Activated effector memory CD4-positive, alpha-beta T cell treated with Interleukin-2 at 50 U/mL for 16 hours (primary cell): ENCODE data around the gene TMEM263.

Experiments
- DNase-seq: peaks from one replicate; pipeline ENCODE4 v3.0.0-alpha.2; 2020

TMEM263 gene

DNA sequence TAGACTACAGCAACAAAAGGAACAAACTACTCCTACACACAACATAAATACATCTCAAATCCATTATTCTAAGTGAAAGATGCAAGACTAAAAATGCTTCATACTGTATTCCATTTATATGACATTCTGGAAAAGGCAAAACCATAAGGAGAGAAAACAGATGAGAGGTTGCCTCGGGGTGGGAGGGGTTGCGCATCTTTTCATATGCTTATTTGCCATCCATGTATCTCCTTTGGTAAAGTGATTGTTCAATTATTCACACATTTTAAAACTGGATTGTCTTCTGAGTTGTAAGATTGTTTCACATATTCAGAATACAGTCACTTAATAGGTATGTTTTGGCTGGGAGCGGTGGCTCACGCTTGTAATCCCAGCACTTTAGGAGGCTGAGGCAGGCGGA is 5.1 kb upstream of the TMEM263 start:
- DNase-seq: no peak

GRCh38 chr12:106953352-106954250 is 2.1 kb upstream of the TMEM263 start:
- no peak for DNase-seq

DNA sequence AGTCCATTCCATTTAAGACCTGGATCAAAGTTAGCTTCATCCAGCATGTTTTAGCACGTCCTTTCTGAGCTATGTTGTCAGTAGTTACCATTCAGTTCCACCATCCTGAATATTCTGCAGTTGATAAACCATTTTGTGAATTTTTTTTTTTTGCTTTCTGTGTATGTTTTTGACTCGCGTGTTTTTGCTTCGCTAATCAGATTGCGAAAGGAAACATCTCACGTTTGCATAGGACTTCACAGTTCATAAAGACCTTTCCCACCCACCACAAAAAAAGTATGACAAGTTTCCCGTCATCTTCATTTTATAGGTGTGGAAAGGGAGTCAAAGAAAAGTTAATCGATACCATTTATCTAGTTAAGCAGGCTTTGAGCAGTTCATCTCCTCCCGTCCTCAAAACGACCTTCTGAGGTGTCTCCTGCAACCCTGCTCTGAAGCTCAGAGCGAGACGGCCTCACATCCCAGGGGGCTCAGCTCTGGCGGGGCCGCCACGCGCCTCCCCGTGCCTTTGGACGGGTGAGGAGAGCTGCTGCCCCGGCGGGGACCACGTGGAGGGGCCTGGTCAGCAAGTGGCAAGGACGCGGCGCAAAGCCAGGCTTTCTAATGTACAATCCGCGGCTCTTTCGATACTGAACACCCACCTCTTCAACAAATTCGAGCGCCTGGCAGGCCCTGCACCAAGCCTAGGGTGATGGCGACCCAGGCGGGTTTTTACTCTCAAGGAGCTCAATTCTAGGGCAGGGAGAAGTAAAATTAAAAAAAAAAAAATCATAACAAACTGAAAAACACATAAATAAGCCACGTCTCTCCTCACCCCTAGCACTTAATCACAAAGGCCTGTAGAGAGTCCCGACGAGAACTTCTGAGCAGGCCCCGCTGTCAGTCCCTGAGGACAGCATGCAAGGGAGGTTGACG is 988 bp upstream of the TMEM263 start:
- DNase-seq: peak; percentile 9

GRCh38 chr12:106956048-106956578 is 406 bp downstream of the TMEM263 start:
- DNase-seq: peak; percentile 38

- DNase-seq: no peak
These were observed 1.9 kb downstream of the TMEM263 start for GRCh38 chr12:106957583-106957982.

- no peak for DNase-seq
These were observed 4.7 kb downstream of the TMEM263 start for GRCh38 chr12:106960443-106960842.

- DNase-seq: no peak
These were observed 6.6 kb downstream of the TMEM263 start for GRCh38 chr12:106962286-106962685.

GRCh38 chr12:106964526-106964925 is 8.8 kb downstream of the TMEM263 start:
- DNase-seq: no peak

DNA sequence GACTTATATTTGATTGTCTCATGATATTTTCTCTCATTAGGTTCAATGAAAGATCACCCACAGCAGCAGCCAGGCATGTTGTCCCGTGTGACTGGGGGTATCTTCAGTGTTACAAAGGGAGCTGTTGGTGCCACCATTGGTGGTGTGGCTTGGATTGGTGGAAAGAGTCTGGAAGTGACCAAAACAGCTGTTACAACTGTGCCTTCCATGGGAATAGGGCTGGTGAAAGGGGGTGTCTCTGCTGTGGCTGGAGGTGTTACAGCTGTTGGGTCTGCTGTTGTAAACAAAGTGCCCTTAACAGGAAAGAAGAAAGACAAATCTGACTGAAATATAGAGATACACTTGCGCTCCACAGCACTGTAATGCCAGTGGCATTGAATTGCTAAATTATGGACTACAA is 15.4 kb downstream of the TMEM263 start:
- no peak for DNase-seq

DNA sequence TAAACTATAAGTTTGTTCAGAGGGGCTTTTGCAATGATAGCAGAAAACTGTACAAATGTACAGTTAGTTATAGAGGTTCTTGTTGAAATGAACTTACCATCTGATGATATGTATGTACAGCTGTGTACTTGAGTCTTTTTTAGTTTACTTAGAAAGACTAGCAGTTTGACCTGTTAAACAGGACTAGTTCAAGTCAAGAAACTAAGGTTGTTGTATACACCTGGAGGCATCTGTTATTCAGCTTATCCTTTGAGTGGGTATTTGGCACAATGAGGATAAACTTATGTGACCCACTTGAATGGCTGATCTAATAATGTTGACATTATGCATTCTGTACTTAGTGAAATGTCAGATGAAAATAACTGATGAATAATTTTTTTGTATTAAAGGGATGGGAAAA is 17.8 kb downstream of the TMEM263 start:
- no peak for DNase-seq

DNA sequence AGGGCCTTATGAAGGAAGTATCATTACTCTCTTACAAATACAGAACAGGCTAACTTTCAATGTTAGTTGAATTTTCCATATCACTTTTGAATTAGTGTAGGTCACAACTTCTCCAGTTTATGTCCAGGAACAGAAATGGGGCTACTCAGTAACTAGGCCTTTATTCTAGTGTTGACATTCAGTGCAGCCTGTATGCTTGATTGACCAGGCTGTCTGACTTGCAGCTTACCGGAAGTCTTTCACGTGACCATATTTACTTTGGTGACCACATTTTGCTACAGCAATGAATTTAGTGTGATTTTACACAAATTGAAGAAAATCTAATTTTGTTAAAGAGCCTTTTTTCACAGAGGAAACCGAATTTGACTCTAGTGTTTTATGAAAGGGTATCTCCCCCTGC is 18.8 kb downstream of the TMEM263 start:
- DNase-seq: no peak

GRCh38 chr12:106975098-106975497 is 19.4 kb downstream of the TMEM263 start:
- DNase-seq: no peak

DNA sequence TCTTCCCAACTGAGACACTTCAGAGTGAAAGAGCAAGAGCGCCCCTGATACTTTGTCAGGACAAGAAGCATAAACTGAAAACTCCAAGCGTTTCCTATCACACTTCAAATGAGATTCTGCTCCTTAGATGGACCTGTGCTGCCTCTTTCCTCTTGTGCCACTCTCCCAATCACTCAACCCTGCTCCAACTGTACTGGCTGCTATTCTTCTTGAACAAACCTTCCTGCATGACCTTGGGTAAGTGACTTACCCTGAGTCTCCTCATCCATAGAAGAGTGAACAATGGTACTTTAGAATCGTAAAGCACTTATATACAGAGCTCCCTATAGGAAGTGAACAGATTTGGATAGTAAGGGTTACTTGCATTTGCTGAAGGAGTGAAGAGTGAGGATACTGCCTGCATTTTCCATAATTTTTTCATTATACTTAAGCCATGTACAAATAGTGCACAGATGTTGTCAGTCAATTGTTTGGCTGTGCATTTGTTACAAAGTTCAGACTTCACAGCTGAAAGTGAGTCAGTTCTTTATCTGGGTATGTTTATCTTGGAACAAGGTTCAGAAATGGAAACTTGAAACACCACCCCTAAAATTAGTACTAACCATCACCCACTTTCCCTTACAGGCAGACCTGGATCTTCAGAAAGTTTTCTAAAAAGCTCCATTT is 20.4 kb downstream of the TMEM263 start:
- DNase-seq: no peak

DNA sequence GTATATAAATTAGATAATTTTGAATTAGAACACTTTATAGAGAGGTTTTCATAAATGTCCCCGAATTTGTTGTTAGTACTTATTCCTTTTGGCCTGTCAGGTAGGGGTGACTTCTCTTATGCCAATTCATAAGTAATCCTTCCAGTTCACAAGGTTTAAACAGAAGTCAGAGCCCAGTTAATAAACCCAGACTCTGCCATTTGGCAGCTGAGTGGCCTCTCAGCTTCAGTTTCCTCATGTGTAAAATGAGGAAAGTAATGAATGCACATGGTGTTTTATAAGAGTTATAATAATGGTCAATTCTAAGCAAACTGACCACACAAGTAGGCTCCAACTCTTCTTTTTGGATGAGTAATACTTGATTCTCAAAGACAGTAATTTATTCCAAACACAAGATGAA is 21.0 kb downstream of the TMEM263 start:
- DNase-seq: no peak

DNA sequence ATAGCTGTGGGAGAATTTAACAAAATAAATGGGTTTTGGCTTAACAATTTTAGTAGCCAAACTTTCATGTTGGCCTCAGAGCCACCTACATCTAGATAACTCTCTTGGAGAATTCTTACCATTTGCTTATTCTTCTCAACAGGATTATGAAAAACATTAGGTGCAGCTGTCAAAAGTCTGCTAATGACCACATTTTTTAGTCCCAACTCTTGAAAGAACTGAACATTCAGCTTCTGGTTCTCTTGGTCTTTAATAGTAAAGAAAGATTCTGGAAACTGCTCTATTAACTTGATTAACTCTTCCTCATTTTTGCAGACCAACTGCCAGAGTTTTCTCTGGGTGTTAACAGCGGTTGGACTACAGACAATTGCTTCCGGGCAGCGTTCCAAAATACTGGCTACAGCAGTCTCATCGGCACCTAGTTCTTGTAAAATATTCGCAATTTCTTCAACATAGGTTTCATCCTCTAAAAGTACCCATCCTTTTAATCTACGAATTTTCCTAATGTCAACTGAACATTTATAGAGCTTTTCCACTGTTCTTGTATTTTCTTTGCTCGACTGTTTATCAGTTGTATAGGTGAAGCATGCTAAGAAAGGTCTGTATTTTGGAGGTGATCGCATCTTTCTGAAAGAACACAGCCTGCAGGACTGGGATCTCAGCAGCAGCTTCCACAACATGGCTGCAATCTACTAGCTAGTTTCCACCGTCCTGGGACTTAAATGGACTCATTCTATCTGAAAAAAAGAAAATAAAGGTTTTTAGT is 22.5 kb downstream of the TMEM263 start:
- no peak for DNase-seq

DNA sequence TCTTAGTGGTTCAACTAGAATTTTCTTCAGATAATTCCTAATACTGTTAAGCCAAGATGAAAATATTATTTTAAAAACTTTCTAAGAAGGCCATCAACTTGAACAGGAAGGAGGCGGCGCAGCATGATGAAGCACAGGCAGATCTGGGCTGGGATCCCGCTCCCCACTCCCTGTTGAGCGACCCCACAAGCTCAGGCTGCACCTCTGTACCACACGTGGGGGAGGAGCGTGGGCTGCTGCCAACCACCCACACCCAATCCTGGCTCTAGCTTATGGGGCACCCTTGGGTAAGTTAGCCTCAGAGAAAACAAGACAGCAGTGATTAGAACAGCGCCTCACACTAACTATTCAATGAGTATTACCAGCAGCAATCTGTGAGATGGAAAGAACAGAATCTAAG is 25.2 kb downstream of the TMEM263 start:
- no peak for DNase-seq

DNA sequence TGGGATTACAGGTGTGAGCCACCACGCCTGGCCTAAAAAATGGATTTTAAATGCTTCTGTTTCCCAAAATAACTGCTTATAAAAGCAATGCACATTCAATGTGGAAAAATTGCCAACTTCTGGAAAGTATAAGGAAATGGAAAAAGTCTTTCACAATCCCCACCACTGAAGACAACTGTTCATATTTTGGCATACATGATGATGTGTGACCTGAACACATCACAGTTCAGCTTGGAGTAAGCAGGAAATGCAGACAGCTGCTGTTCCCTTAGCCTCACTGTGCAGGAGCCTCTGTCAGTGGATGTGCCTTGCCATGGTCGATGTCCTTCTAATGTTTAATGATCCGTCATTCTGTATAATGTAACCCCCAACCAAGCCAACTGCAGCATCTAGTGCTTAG is 26.1 kb downstream of the TMEM263 start:
- no peak for DNase-seq

GRCh38 chr12:106982229-106982628 is 26.5 kb downstream of the TMEM263 start:
- no peak for DNase-seq

GRCh38 chr12:106984588-106985137 is 29.0 kb downstream of the TMEM263 start:
- DNase-seq: no peak

GRCh38 chr12:106985479-106985878 is 29.8 kb downstream of the TMEM263 start:
- DNase-seq: no peak

DNA sequence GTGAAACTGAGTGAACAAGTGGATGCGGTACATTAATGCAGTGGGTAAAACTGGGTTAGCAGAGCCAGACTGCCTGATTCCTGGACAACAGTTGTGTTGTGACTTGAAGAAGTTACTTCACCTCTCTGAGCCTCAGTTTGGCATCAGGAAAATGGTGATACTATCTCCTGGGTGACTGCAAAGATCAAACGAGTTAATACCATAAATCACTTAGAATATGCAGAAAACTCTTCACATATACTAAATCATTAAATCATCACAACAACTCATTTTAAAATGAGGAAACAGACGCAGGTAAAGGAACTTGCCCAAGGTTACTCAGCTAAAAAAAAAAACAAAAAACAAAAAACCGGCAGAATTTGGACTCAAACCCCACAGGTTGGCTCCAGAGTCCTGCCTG is 30.4 kb downstream of the TMEM263 start:
- DNase-seq: no peak
